ENCODE measurements around the gene UTP11. TPM values are rescaled to one million over a fixed set of nuclear protein-coding genes. Genes with fewer than 3 reads are reported as not detected.

Gene UTP11
- total and polyA plus RNA-seq, 2 donors (not counting 3 experiments of a cell fraction or from before 2014, with no cell fraction given) = 20.1 to 54.1 TPM

GRCh38 chr1:38026592-38027200 is 14.2 kb downstream of the UTP11 start:
- FAIRE-seq = peak; percentile 86
- Histone ChIP-seq H2AFZ (ENCODE audit: low read depth, low read length) (no peak overlapping the region), H4K20me1 (replicated peaks; ENCODE audit: control insufficient read depth, extremely low read depth, insufficient read depth, low read length) (no peaks in the 10 kb centered on the region), H3K4me3 (replicated peaks in 1 of 3; ENCODE audit: insufficient read depth in 1 of 3, low read depth in 1 of 3, low read length in 3 of 3) (no peak overlapping the region), H3K9me1 (replicated peaks; ENCODE audit: control insufficient read depth, extremely low read depth, insufficient read depth, low read length) (no peaks in the 10 kb centered on the region), H3K4me1 (ENCODE audit: control insufficient read depth, extremely low read depth, insufficient read depth, low read length) (peaks cover 40% of the 10 kb centered on the region), H3K36me3 (ENCODE audit: control insufficient read depth in 2 of 2, extremely low read depth in 1 of 2, insufficient read depth in 2 of 2, low read length in 2 of 2) (peaks cover 6 to 19% of the 10 kb centered on the region in 2 experiments), H3K27me3 (ENCODE audit: control insufficient read depth in 2 of 2, insufficient read depth in 2 of 2, low read length in 2 of 2) (no peaks in the 10 kb centered on the region), H3K27ac (ENCODE audit: insufficient read depth, low read depth, low read length) (no peak overlapping the region), H3K4me2 (ENCODE audit: insufficient read depth, low read length) (no peak overlapping the region), H3K9me3 (replicated peaks; ENCODE audit: control insufficient read depth, insufficient read depth, low read length) (no peaks in the 10 kb centered on the region), H3K9ac (replicated peaks; ENCODE audit: extremely low read depth, insufficient read depth, low read length) (no peak overlapping the region), H3K79me2 (ENCODE audit: control insufficient read depth, insufficient read depth, low read length) (no peaks in the 10 kb centered on the region)
- no TSS peak for BruUV-seq (replicated peaks)
- ChIA-PET CTCF (interaction anchor here (0.6 to 7.4 kb wide), 9 partner anchors 11 to 808 kb away, joined by 3 to 66 read pairs (median 4); partner anchors contain the start of genes MTF1 and POU3F1), POLR2A (interaction anchor here (0.6 kb wide), 1 partner anchor 837 kb away, joined by 3 read pairs; no protein-coding TSS in a partner anchor)
- DNase-seq (ENCODE audit: low read depth, low spot score) = peak; percentile 63
- dilution Hi-C loops (cut with MboI; ENCODE audit: extremely low pct_ligation_motif_present, low sequenced_read_pairs) = no loop called here
- intact Hi-C loops (cut with micrococcal nuclease) = loop anchor here (1.0 to 10.0 kb wide), 6 partner anchors 46 to 809 kb away; no protein-coding TSS in a partner anchor
- TF ChIP-seq, protein P1, sequence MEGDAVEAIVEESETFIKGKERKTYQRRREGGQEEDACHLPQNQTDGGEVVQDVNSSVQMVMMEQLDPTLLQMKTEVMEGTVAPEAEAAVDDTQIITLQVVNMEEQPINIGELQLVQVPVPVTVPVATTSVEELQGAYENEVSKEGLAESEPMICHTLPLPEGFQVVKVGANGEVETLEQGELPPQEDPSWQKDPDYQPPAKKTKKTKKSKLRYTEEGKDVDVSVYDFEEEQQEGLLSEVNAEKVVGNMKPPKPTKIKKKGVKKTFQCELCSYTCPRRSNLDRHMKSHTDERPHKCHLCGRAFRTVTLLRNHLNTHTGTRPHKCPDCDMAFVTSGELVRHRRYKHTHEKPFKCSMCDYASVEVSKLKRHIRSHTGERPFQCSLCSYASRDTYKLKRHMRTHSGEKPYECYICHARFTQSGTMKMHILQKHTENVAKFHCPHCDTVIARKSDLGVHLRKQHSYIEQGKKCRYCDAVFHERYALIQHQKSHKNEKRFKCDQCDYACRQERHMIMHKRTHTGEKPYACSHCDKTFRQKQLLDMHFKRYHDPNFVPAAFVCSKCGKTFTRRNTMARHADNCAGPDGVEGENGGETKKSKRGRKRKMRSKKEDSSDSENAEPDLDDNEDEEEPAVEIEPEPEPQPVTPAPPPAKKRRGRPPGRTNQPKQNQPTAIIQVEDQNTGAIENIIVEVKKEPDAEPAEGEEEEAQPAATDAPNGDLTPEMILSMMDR (IDR thresholded peaks at IDR 0.05; ENCODE audit: extremely low read depth in 1 of 2, insufficient read depth in 1 of 2, low read depth in 1 of 2, low read length in 2 of 2) = peak; percentile 62 to 78
- TF ChIP-seq MAX (IDR thresholded peaks at IDR 0.05; ENCODE audit: insufficient read depth, insufficient read length) = no peak
- no peak for TF ChIP-seq POLR2AphosphoS5 (IDR thresholded peaks at IDR 0.05; ENCODE audit: insufficient read depth, low read depth, low read length)
- TF ChIP-seq MYC (IDR thresholded peaks at IDR 0.05; ENCODE audit: low read depth, low read length) = no peak
